ENCODE measurements around the gene EMD. TPM values are rescaled to one million over a fixed set of nuclear protein-coding genes. Genes with fewer than 3 reads are reported as not detected.

Gene EMD
- total and polyA plus RNA-seq, 2 donors (not counting 1 experiment from before 2014, with no cell fraction given), result 81.7 to 132 TPM

GRCh38 chrX:154370300-154371016 is 8.6 kb upstream of the EMD start:
- CTCF ChIA-PET, result interaction anchor here (1.3 kb wide), 1 partner anchor 165 kb away, joined by 3 read pairs; no protein-coding TSS in a partner anchor
- peaks cover 32 to 56% of the 10 kb centered on the region in 2 donors for H3K4me1 ChIP-seq (ENCODE audit: control insufficient read depth in 2 of 2, insufficient read depth in 2 of 2, low read length in 2 of 2)
- ATAC-seq (ENCODE audit: low read depth), result no peak

More at GRCh38 chrX:154370300-154371016, 8.6 kb upstream of the EMD start:
- Mint-ChIP-seq H3K27me3 (no peaks in the 10 kb centered on the region), H3K4me3 (peak overlapping the region; percentile 93), H3K27ac (peak overlapping the region; percentile 88), H3K9me3 (ENCODE audit: insufficient read depth) (no peaks in the 10 kb centered on the region), H3K4me1 (peaks cover 25% of the 10 kb centered on the region)
- POLR2A ChIA-PET, result interaction anchor here (0.5 to 2.5 kb wide), 15 partner anchors 9 to 402 kb away, joined by 3 to 14 read pairs (median 6); partner anchors contain the start of genes EMD, HCFC1 and RPL10
- intact Hi-C loops (cut with micrococcal nuclease), result loop anchor here (1.0 to 10.0 kb wide), 4 partner anchors 9 to 444 kb away; partner anchors contain the start of genes ARHGAP4, EMD, FAM3A and MECP2
- Histone ChIP-seq H3K4me2 (replicated peaks; ENCODE audit: low read depth, low read length, poor library complexity, severe bottlenecking) (peak overlapping the region; percentile 80), H3K27me3 (replicated peaks in 1 of 4; ENCODE audit: control extremely low read depth in 1 of 4, control insufficient read depth in 3 of 4, insufficient read depth in 4 of 4, low read length in 3 of 4) (no peaks in the 10 kb centered on the region), H3K79me2 (ENCODE audit: control insufficient read depth, insufficient read depth, low read length) (peaks cover 49% of the 10 kb centered on the region), H3K36me3 (replicated peaks in 1 of 2; ENCODE audit: control extremely low read depth in 1 of 2, control insufficient read depth in 1 of 2, extremely low read depth in 1 of 2, insufficient read depth in 2 of 2, low read length in 1 of 2) (peaks cover 0 to 26% of the 10 kb centered on the region in 2 experiments), H3K9ac (ENCODE audit: low read length) (peak overlapping the region; percentile 73), H3K27ac (ENCODE audit: low read length in 2 of 2) (peak overlapping the region; percentile 86 to 90), H2AFZ (ENCODE audit: insufficient read depth, low read depth, low read length, poor library complexity, severe bottlenecking) (no peak overlapping the region), H3K9me3 (ENCODE audit: control extremely low read depth in 1 of 3, control insufficient read depth in 2 of 3, insufficient read depth in 1 of 3, low read length in 2 of 3) (no peaks in the 10 kb centered on the region), H4K20me1 (ENCODE audit: control insufficient read depth, insufficient read depth, low read length, poor library complexity, severe bottlenecking) (peaks cover 11% of the 10 kb centered on the region), H3K4me3 (ENCODE audit: control extremely low read depth in 1 of 5, extremely low read depth in 1 of 5, insufficient read depth in 1 of 5, low read depth in 2 of 5, low read length in 4 of 5) (peak overlapping the region; percentile 45 to 81 (median 75))
- peak; percentile 42 for DNase-seq
- under 1% methylated on average over 48 of the region's 63 CpGs for WGBS (ENCODE audit: insufficient coverage)
- TF ChIP-seq EZH2 (IDR thresholded peaks at IDR 0.05; ENCODE audit: borderline replicate concordance, insufficient read depth, low read depth, low read length, poor library complexity, severe bottlenecking) (no peak), CTCF (IDR thresholded peaks at IDR 0.05) (no peak)

Measured in B cell (primary cell).